BE2C (cell line): ENCODE results near the gene AK6. TPM values are rescaled to one million over a fixed set of nuclear protein-coding genes. Genes with fewer than 3 reads are reported as not detected.
A peak's percentile ranks its signal among the peaks of the same experiment; 100 is the strongest.

ENCODE experiments used
- DNase-seq: peaks from one replicate; pipeline ENCODE4 v3.0.0-alpha.2; 2020
- H3K27me3 ChIP-seq: fragments of 250-450 bp; sonication (Bioruptor Pico); 2 replicates; pipeline ENCODE4 v1.5.1; 2020; ENCODE audit warnings: mild to moderate bottlenecking
- H3K36me3 ChIP-seq: fragments of 250-450 bp; sonication (Bioruptor Pico); 2 replicates; pipeline ENCODE4 v1.5.1; 2020; ENCODE audit warnings: mild to moderate bottlenecking
- H3K4me1 ChIP-seq: fragments of 250-450 bp; sonication (Bioruptor Pico); 2 replicates; pipeline ENCODE4 v1.5.1; 2020
- H3K4me3 ChIP-seq: 2 replicates; pipeline ENCODE4 v1.5.1; 2011; ENCODE audit warnings: low read depth, low read length
- H3K9me3 ChIP-seq: fragments of 250-450 bp; sonication (Bioruptor Pico); 2 replicates; pipeline ENCODE4 v1.5.1; 2020
- CTCF ChIP-seq: IDR thresholded peaks from 2 replicates; pipeline ENCODE4 v1.5.1; 2012; ENCODE audit warnings: mild to moderate bottlenecking, low read depth, low read length
- polyA plus RNA-seq: library from polyadenylated mRNA; unstranded; fragments of >200 nt; gene quantifications from one replicate; pipeline ENCODE4 v1.2.1, GENCODE V29; 2012; ENCODE audit warnings: low read depth, missing spikeins; ENCODE audit not compliant: insufficient read length, insufficient read depth

AK6 gene
- 101 TPM for polyA plus RNA-seq

- H3K27me3 ChIP-seq, result no peaks in the 10 kb centered on the region
- H3K36me3 ChIP-seq, result peaks cover 27% of the 10 kb centered on the region
- H3K9me3 ChIP-seq, result no peaks in the 10 kb centered on the region
- H3K4me1 ChIP-seq, result peaks cover 2% of the 10 kb centered on the region; the same call in 1 of the 2 replicates
- peak within 1 kb of the TSS; percentile 86 for H3K4me3 ChIP-seq
- DNase-seq, result peak; percentile 95
- TF ChIP-seq CTCF, result no peak
Observed at GRCh38 chr5:69369340-69370121, at the start of gene AK6, which contains the start of the genes RAD17 and TAF9. AK6 (minus strand) TSS chr5:69369520; CDS start chr5:69369490, 30 bp downstream. RAD17 (plus strand) TSS chr5:69369818; CDS start chr5:69372209, 2,391 bp downstream. TAF9 (minus strand) TSS chr5:69369520; CDS start chr5:69365737, 3,783 bp downstream.

GRCh38 chr5:69418554-69418953 lies 49.2 kb upstream of the AK6 start:
- DNase-seq, result no peak
- H3K9me3 ChIP-seq, result no peaks in the 10 kb centered on the region
- no peak overlapping the region for H3K4me3 ChIP-seq
- no peak for TF ChIP-seq CTCF
- peaks cover 6% of the 10 kb centered on the region for H3K36me3 ChIP-seq
- no peaks in the 10 kb centered on the region for H3K4me1 ChIP-seq
- H3K27me3 ChIP-seq, result no peaks in the 10 kb centered on the region

GRCh38 chr5:69416699-69417098 lies 47.4 kb upstream of the AK6 start:
- H3K9me3 ChIP-seq, result no peaks in the 10 kb centered on the region

GRCh38 chr5:69416180-69416579 lies 46.9 kb upstream of the AK6 start:
- Histone ChIP-seq H3K9me3 (no peaks in the 10 kb centered on the region), H3K4me1 (no peaks in the 10 kb centered on the region), H3K27me3 (no peaks in the 10 kb centered on the region), H3K36me3 (peaks cover 9% of the 10 kb centered on the region), H3K4me3 (no peak overlapping the region)
- no peak for DNase-seq
- TF ChIP-seq CTCF, result no peak

More at GRCh38 chr5:69416699-69417098, 47.4 kb upstream of the AK6 start:
- H3K4me1 ChIP-seq, result no peaks in the 10 kb centered on the region
- no peak overlapping the region for H3K4me3 ChIP-seq
- peaks cover 6% of the 10 kb centered on the region for H3K36me3 ChIP-seq
- no peaks in the 10 kb centered on the region for H3K27me3 ChIP-seq
- TF ChIP-seq CTCF, result no peak
- no peak for DNase-seq

GRCh38 chr5:69415584-69415958 lies 46.3 kb upstream of the AK6 start:
- no peaks in the 10 kb centered on the region for H3K27me3 ChIP-seq
- H3K9me3 ChIP-seq, result no peaks in the 10 kb centered on the region
- no peaks in the 10 kb centered on the region for H3K4me1 ChIP-seq
- H3K36me3 ChIP-seq, result peaks cover 11% of the 10 kb centered on the region
- no peak overlapping the region for H3K4me3 ChIP-seq
- DNase-seq, result no peak
- no peak for TF ChIP-seq CTCF
